ENCODE measurements around the gene LRP6.

DNA sequence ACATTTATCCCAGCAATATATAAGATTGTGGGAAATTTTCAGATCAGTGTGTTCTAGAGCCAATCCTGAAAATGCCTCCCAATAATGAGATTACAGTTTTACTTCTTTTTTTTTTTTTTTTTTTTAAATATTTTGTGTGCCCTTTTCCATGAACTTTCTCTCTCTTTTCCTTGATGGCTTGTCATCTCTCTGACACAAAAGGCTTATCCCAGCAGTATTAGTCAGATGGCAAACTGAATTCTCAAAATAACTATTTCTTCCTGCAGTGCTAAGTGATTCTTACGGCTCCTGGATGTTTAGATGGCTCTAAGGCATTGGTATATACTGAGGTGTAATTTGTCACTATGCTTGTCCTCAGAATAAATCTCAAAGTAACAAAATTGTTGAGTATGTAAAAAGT lies 86.7 kb downstream of the LRP6 start:
- TF ChIP-seq CTCF (IDR thresholded peaks at IDR 0.05) (no peak), ZFX (IDR thresholded peaks at IDR 0.05; ENCODE audit: borderline replicate concordance) (no peak)
